Measurements from ENCODE around the gene RNF212B.

Gene RNF212B

DNA sequence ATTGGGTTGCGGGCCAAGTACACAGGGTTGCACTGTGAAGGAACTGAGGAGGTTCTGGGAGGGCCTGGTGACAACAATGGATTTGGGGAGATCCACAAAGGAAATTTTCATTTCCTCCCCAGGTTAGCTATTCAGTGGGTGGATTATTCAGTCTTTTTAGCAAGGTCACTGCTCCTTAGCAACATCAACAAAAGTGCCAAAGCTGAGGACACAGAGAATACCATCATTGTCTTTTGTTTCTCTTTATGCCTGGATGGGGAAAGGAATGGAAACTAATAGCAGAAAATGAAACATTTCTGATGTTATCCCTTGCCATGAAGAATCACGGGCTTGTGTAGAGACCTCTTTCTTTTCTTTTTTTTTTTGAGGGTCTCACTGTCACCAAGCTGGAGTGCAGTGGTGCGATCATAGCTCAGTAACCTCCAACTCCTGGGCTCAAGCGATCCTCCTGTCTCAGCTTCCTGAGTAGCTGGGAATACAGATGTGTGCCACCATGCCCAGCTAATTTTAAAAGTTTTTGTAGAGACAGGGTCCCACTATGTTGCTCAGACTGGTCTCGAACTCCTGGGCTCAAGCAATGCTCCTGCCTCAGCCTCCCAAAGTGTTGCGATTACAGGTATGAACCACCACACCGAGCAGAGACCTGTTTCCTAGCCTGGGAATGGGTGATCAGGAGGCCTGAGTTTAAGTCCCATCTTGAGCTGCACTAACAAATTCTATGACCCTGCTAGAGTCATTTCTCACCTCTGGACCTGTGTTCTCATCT lies 58.5 kb downstream of the RNF212B start:
- no peak for DNase-seq (ENCODE audit: low read depth in 2 of 2)

DNA sequence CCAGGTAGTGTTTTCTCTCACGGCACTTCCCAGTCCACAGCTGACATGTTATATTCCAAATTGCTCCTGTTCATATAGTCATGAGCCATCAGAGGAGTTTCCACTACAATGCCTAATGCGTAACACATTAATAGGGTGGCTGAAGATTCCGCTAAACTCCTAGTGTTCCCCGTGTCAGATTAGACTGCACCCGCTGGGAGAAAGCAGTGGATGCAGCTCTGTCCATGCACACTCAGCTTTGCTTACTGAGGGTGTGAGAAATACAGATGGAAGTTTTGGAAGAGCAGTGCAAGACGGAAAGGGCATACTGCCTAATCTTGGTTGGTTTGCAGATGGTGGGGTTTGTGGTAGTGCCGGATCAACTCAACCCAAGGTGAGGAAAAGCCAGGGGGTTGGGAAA lies 59.4 kb downstream of the RNF212B start:
- DNase-seq (ENCODE audit: low read depth in 2 of 2), result no peak

DNA sequence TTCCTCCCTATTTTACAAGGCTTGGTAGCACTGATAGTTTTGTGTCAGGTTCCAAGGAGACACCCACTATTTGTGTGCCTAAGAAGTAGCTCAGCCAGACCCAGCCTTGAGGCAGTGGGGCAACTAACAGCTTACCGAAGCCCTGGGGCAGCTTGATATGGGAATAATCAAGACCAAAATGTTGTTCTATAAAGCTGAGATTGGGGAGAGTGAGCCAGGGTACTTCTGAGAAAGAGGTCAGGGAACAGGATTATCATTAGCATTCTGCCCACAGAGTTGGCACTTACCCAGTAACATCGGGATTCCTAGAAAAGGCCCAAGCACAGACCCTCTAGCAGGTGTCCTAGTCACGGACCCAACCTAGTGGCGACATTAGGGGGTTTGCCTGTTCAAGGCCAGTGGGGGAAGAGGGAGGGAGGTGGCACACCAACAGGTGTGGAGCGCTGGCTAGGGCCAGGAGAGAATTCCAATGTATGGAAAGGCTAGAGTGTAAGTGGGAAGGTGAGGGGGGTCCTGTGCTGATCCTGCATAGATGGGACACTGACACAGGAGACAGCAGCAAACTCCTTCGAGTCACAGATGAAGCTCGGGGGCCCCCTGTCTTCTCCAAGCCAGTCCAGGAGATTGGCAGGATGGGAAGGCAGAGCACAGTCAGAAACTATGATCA lies 60.0 kb downstream of the RNF212B start:
- DNase-seq (ENCODE audit: low read depth in 2 of 2), result no peak

DNA sequence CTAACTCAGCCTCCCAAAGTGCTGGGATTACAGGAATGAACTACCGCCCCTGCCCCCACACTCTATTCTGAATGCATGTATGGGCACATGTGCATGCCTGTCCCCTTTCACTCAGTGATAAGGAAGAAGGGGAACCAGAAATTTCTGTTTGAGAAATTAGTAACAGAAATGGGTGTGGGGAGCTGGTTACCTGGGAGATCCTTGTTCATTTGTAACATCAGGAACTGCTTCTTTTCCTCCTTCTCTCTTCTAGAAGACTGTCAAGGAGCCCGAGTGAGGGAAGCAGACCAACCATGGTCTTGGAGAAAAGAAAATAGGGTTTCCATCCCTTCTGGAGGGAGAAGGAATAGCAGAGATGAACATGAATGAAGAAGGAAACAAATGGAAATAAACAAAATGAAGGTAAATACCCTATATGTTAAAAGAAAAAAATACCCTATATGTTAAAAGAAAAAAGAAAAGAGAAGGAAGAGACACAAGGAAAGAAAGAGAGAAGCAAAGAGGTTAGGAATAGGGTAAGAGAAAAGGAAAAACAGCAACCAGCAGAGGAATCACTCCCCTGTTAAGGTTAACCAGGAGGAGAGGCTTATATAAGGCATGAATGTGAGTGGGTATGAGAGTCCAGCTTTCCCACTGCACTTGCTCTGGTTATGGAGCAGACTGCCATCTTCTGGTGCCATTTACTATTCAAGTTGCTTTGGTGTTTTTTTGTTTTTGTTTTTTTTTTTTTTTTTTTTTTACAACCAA lies 61.6 kb downstream of the RNF212B start:
- no peak for DNase-seq (ENCODE audit: low read depth in 2 of 2)

- no peak for DNase-seq (ENCODE audit: low read depth in 2 of 2)
These were observed 62.4 kb downstream of the RNF212B start for GRCh38 chr14:23299986-23300686.

GRCh38 chr14:23300687-23301223 lies 63.0 kb downstream of the RNF212B start:
- no peak for DNase-seq (ENCODE audit: low read depth in 2 of 2)

DNA sequence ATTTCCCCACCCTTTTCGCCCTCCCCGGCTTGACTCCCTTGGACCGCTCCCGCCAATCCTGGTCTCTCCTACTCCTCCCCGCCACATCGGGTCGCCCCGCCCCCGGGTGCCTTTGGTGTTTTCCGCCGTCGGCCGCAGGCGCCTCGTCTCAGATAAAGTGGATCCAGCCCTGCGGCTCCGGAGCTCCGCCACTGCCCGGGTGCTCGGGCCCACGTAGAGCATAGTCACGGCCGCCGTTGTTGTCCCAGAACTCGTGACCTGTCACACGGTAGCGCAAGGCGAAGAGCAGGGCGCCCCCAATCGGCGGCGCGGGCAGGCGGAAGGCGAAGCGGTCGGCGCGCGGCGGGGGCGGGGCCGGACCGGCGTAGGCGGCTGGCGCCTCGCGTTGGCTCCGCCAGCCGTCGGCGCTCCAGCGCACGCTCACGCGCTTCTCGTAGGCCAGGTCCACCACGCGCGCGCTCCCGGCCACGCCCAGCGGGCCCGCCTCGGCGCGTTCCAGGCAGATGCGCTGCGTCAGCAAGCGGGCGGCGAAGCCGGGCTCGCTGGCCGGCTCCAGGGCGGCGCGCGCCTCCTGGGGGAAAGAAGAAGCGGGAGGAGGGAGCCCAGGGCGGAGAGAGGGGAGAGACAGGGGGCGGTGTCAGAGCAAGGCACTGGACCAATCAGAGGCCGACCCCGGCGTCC lies 63.7 kb downstream of the RNF212B start:
- peak; percentile 92 to 93 for DNase-seq (ENCODE audit: low read depth in 2 of 2)

DNA sequence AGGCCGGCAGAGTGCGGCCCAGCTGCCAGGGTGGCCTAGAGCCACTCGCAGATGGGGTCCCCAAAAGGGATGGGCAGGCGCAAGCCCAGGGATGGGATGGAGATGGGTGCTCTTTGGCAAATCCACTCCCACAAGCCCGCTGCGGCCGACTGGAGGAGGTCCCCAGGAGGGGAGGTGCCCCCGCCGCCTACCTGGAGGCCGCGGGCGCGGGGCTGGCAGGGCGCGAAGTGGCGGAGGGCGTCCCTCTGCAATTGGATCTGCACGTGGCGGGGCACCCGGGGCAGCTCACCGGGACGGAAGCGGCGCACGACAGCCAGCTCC lies 64.2 kb downstream of the RNF212B start:
- DNase-seq (ENCODE audit: low read depth in 2 of 2), result no peak

- DNase-seq (ENCODE audit: low read depth in 2 of 2), result peak; percentile 72 to 75
These were observed 64.8 kb downstream of the RNF212B start, which contains the start of gene PPP1R3E for GRCh38 chr14:23302290-23303225. PPP1R3E (minus strand) TSS chr14:23302859; CDS start chr14:23302576, 283 bp downstream.

DNA sequence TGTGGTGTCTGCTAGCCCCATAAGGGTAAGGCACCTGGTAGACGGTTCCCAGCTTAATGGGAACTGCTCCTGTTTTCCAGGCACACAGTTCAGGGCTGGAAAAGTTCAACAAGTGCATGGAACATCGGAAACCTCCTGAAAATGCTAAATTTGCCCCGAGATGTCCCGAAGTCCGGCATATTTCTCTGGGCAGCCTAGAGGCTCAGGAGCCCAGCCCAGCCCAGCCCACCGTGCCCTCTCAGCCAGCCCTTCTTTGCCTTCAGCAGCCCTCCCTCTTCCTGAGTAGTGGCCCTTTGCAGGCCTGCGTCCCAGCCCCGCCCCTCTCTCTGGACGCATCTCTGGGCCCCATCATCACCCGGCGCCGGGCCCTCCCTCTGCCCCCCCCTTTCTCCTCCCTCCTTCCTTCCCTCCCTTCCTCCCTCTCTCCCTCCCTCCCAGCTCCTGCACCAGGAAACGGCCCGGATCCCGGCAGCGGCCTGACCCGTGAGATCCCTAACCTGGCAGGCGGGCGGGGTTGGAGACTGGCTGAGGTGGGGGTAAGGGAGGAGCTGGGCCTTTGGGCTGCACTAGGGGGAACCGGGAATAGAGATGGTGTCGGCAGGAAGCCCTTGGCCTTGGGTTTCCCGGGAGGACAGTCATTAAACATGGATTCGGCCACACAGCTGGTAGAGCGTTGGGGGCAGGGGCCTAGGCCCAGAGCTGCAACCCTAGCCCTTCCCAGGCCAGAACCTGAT lies 68.8 kb downstream of the RNF212B start, which contains the start of gene BCL2L2:
TSS of gene BCL2L2 (plus strand) at position 422 of the 734 bp plus-strand sequence. CDS start 935 bp downstream, outside the sequence.
- no peak for DNase-seq (ENCODE audit: low read depth in 2 of 2)

- DNase-seq (ENCODE audit: low read depth in 2 of 2), result no peak
These were observed 69.4 kb downstream of the RNF212B start for GRCh38 chr14:23307146-23307530.

GRCh38 chr14:23307687-23308644 lies 70.2 kb downstream of the RNF212B start:
- DNase-seq (ENCODE audit: low read depth in 2 of 2), result no peak

GRCh38 chr14:23308721-23309445 lies 71.1 kb downstream of the RNF212B start:
- DNase-seq (ENCODE audit: low read depth in 2 of 2), result no peak

DNA sequence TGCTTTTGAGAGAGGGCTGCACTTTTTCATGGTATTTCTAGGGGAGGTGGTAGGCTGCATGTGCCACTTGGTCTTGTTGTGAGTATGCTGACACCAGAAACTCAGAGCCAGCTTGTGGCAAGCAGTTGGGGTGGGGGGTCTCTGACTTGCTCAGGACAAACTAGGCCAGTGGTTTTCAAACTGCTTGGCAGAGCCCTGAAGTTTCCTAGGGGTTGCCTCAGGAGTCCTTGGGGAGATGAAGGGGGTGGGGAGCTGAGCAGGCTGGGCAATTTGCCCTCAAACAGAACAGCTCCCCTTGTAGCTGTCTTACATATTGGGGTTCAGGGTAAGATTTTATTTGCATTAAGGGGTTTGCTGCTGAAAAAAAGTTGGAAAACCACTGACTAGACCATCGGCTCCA lies 72.8 kb downstream of the RNF212B start:
- no peak for DNase-seq (ENCODE audit: low read depth in 2 of 2)

DNA sequence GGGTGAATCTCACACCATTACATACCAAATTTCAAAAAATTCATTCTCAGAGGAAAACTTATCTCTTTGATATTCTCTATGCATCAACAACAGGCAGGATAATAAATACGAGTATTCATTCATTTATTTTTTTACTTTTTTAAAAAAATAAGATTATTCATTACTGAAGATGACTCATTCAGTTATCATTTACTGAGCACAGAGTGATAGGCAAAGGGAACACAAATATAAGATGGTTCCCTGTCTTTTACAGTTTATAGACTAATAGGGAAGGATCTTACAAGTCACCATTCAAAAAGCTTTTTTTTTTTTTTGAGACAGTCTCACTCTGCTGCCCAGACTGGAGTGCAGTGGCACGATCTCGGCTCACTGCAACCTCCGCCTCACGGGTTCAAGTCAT lies 78.6 kb downstream of the RNF212B start:
- no peak for DNase-seq (ENCODE audit: low read depth in 2 of 2)

- no peak for DNase-seq (ENCODE audit: low read depth in 2 of 2)
These were observed 82.2 kb downstream of the RNF212B start for GRCh38 chr14:23319746-23320583.
